Heart left ventricle (tissue), 13 donors: ENCODE data around the gene GATAD2B.

Experiments
- CTCF ChIP-seq, 12 donors: fragments of 200-600 bp; sonication (generic) in 4 of 12; IDR thresholded peaks; one replicate each; pipeline versions ENCODE4 v1.5.0 to v1.8.0; 2018 to 2022; ENCODE audit warnings: antibody characterized with exemption in 12 of 12, mild to moderate bottlenecking in 5 of 12
- POLR2A ChIP-seq, 2 donors: fragments of 450-650 bp; IDR thresholded peaks; one replicate each; pipeline ENCODE4 v1.6.1; 2017; ENCODE audit warnings: antibody characterized with exemption in 2 of 2, mild to moderate bottlenecking in 2 of 2, moderate library complexity in 2 of 2
- donor health status: ischemic (EF 13 %, LVEDD 7.1; RV severe dilation, severe dysfunction).
- donor health status: DM: no; HTN: yes; CAD: no.
- donor health status: DM: no; HTN: no; CAD: no.
- donor health status: ischemic (EF 25% LVEDD 6.9; RV normal size, moderate dysfunction).
- donor health status: ischemic (EF 25% LVEDD 5.7; RV mildly dilated, moderate dysfunction).
- donor health status: ischemic (EF 35%, LVEDD 5.7; RV mildly dilated, moderate dysfunction).
- donor health status: nonischemic (EF 11% LVEDD 7.7; RV severe dilation, severe dysfunction).
- donor health status: DM: yes; HTN: yes; CAD: no.
- donor health status: PGD.
- donor health status: ischemic (EF 29% LVEDD 5.4; RV normal size, mild dysfunction).
- donor health status: nonischemic (EF 23%, LVEDD 6.1; RV moderate dilation, normal function).

- TF ChIP-seq CTCF (IDR thresholded peaks at IDR 0.05) (no peak), POLR2A (IDR thresholded peaks at IDR 0.05) (no peak)
Observed at GRCh38 chr1:153882296-153882912, 40.4 kb downstream of the GATAD2B start.
